DND-41 (cell line): ENCODE measurements around the gene SLC25A42.

ENCODE experiments used
- CTCF ChIP-seq: IDR thresholded peaks from 2 replicates; pipeline ENCODE4 v1.5.1; 2012; ENCODE audit warnings: borderline replicate concordance, low read length, moderate library complexity, mild to moderate bottlenecking; ENCODE audit not compliant: poor library complexity, severe bottlenecking; ENCODE audit errors: extremely low read depth
- EZH2 ChIP-seq: IDR thresholded peaks from 3 replicates; pipeline ENCODE4 v1.6.1; 2012; ENCODE audit warnings: borderline replicate concordance, low read depth, mild to moderate bottlenecking, moderate library complexity, low read length, inconsistent platforms; ENCODE audit not compliant: severe bottlenecking

GRCh38 chr19:19078801-19079200, 15.0 kb downstream of the SLC25A42 start:
- TF ChIP-seq CTCF: no peak
- TF ChIP-seq EZH2: no peak
